GM23338 (cell line): ENCODE measurements around the gene CSPG4. TPM values are rescaled to one million over a fixed set of nuclear protein-coding genes. Genes with fewer than 3 reads are reported as not detected.

Experiments
- ATAC-seq: fragments of 200-7000 bp; cut with Tn5 transposase; 3 replicates; pipeline ENCODE4 v1.9.1; 2020
- DNase-seq: peaks from one replicate; pipeline ENCODE4 v3.0.0-alpha.2; 2015; ENCODE audit warnings: low spot score
- H2AFZ ChIP-seq: fragments of 200-600 bp; sonication (generic); 2 replicates; pipeline ENCODE4 v1.8.0; 2016; ENCODE audit warnings: antibody characterized with exemption, mild to moderate bottlenecking, moderate library complexity
- H3F3A ChIP-seq: fragments of 200-600 bp; sonication (generic); replicated peaks from 2 replicates; pipeline ENCODE4 v1.8.0; 2017; ENCODE audit warnings: antibody characterized with exemption, mixed run types, low read depth
- H3K27ac ChIP-seq: fragments of 200-600 bp; sonication (generic); 2 replicates; pipeline ENCODE4 v1.6.1; 2016; ENCODE audit warnings: low read depth
- H3K27me3 ChIP-seq: fragments of 200-600 bp; sonication (generic); 2 replicates; pipeline ENCODE4 v1.8.0; 2016; ENCODE audit warnings: mild to moderate bottlenecking, mixed run types, moderate library complexity; ENCODE audit not compliant: insufficient read depth
- H3K36me3 ChIP-seq: fragments of 200-600 bp; sonication (generic); 2 replicates; pipeline ENCODE4 v1.8.0; 2016; ENCODE audit warnings: mild to moderate bottlenecking; ENCODE audit not compliant: insufficient read depth
- H3K4me1 ChIP-seq: fragments of 200-600 bp; sonication (generic); 2 replicates; pipeline ENCODE4 v1.8.0; 2016; ENCODE audit warnings: mild to moderate bottlenecking, moderate library complexity; ENCODE audit not compliant: insufficient read depth
- H3K4me2 ChIP-seq: fragments of 200-600 bp; sonication (generic); 2 replicates; pipeline ENCODE4 v1.7.1; 2017; ENCODE audit warnings: mixed run types
- H3K4me3 ChIP-seq: fragments of 200-600 bp; sonication (generic); 2 replicates; pipeline ENCODE4 v1.6.1; 2016; ENCODE audit warnings: mixed run types
- H3K79me2 ChIP-seq: fragments of 200-600 bp; sonication (generic); replicated peaks from 2 replicates; pipeline ENCODE4 v1.8.0; 2017; ENCODE audit warnings: mild to moderate bottlenecking; ENCODE audit not compliant: insufficient read depth
- H3K9me2 ChIP-seq: fragments of 200-600 bp; sonication (generic); 2 replicates; pipeline ENCODE4 v1.8.0; 2017; ENCODE audit not compliant: insufficient read depth
- H4K20me1 ChIP-seq: fragments of 200-600 bp; sonication (generic); replicated peaks from 2 replicates; pipeline ENCODE4 v1.8.0; 2017; ENCODE audit warnings: mild to moderate bottlenecking; ENCODE audit not compliant: insufficient read depth
- H3K27ac Mint-ChIP-seq: 2 replicates; pipeline ENCODE4 v1.8.0; 2020; ENCODE audit warnings: inconsistent platforms, mild to moderate bottlenecking, moderate library complexity, mixed read lengths
- H3K27me3 Mint-ChIP-seq: 3 replicates; pipeline ENCODE4 v1.8.0; 2022; ENCODE audit warnings: low read depth, mild to moderate bottlenecking, moderate library complexity, mixed read lengths, inconsistent platforms; ENCODE audit not compliant: insufficient read depth, poor library complexity
- H3K36me3 Mint-ChIP-seq: 3 replicates; pipeline ENCODE4 v1.8.0; 2021; ENCODE audit warnings: low read depth, mild to moderate bottlenecking, inconsistent platforms, moderate library complexity, mixed read lengths
- H3K4me1 Mint-ChIP-seq: 3 replicates; pipeline ENCODE4 v1.8.0; 2020; ENCODE audit warnings: mild to moderate bottlenecking, inconsistent platforms, mixed read lengths
- H3K4me3 Mint-ChIP-seq: 3 replicates; pipeline ENCODE4 v1.8.0; 2021; ENCODE audit warnings: moderate library complexity, mild to moderate bottlenecking, inconsistent platforms, mixed read lengths
- H3K9me3 Mint-ChIP-seq: 3 replicates; pipeline ENCODE4 v1.8.0; 2020; ENCODE audit warnings: moderate library complexity, mild to moderate bottlenecking, inconsistent platforms, mixed read lengths
- CREB1 ChIP-seq: fragments of 250-450 bp; sonication (Bioruptor Pico); IDR thresholded peaks from 2 replicates; pipeline ENCODE4 v1.5.0; 2020; ENCODE audit warnings: low read depth, mild to moderate bottlenecking, moderate library complexity
- EZH2phosphoT487 ChIP-seq: fragments of 200-600 bp; sonication (generic); IDR thresholded peaks from one replicate; pipeline ENCODE4 v1.8.1; 2018; ENCODE audit warnings: antibody characterized with exemption; ENCODE audit not compliant: unreplicated experiment
- NANOG ChIP-seq: IDR thresholded peaks from 2 replicates; pipeline ENCODE4 v1.6.1; 2016; ENCODE audit warnings: antibody characterized with exemption, borderline replicate concordance
- POLR2AphosphoS5 ChIP-seq: IDR thresholded peaks from 2 replicates; pipeline ENCODE4 v1.6.1; 2016; ENCODE audit warnings: antibody characterized with exemption, low read depth
- STAT1 ChIP-seq: IDR thresholded peaks from one replicate; pipeline ENCODE4 v1.6.1; 2016; ENCODE audit warnings: antibody characterized with exemption; ENCODE audit not compliant: unreplicated experiment
- polyA plus RNA-seq: library from polyadenylated mRNA; unstranded; fragments of >200 nt; fragmentation: Nextera tagmentation; extraction: Ambion mirVana; gene quantifications from 2 replicates; pipeline ENCODE4 v1.2.1, GENCODE V29; 2016
- total RNA-seq: library from RNA; depleted of rRNA; stranded (reverse); fragments of >200 nt; shearing (Covaris generic); gene quantifications from 2 replicates; pipeline ENCODE4 v1.2.3, GENCODE V29; 2014
- TF ChIP-seq, protein P1 (sequence below): IDR thresholded peaks from one replicate; pipeline ENCODE4 v1.6.1; 2018; ENCODE audit warnings: antibody characterized with exemption; ENCODE audit not compliant: unreplicated experiment
- TF ChIP-seq, protein P2 (sequence below): IDR thresholded peaks from 2 replicates; pipeline ENCODE4 v1.6.1; 2016; ENCODE audit warnings: antibody characterized with exemption
- TF ChIP-seq, protein P3 (sequence below): fragments of 250-450 bp; sonication (Bioruptor Pico); IDR thresholded peaks from 2 replicates; pipeline ENCODE4 v1.5.0; 2020; ENCODE audit warnings: mild to moderate bottlenecking, moderate library complexity

Gene CSPG4
- total and polyA plus RNA-seq, 2 experiments from 2014 or later: 0.27 to 4.0 TPM

DNA sequence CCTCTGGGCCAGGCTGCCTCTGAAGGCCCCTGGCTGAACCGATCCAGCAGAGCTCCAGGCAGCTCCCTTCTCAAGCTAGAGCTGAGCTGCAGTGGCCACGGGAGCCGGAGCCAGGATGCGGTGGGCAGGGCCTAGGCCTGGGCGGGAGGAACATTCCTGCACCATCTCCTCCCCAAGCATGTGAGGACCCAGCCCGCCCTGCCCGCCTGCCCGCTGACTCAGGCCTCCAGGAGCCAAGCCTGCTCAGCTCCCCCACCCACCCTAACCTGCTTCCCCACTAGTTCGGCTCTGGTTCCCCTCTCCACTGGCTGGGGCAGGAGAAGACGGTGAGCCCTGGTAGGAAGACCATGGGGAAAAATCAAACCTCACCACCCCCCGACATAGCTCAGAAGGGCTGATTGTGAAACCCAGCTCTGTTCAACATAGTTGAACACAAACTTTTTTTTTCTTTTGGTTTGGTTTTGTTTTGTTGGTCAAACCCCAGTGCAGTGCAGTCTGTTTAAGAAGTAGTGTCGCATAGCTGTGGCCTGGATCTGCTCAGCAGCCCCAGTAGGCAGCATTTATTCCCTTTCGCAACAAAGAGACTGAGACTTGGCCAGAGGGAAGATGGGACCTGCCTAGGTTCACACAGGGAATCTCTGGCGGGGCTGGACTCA is 51.4 kb downstream of the CSPG4 start:
- peak overlapping the region; percentile 59; the same call in 1 of the 2 replicates for H3K27ac Mint-ChIP-seq
- DNase-seq: peak; percentile 59

More for the DNA sequence above, 51.4 kb downstream of the CSPG4 start:
- Histone ChIP-seq H3K9me2 (no peaks in the 10 kb centered on the region), H3K27ac (no peak overlapping the region), H3K27me3 (no peaks in the 10 kb centered on the region), H3K4me1 (no peaks in the 10 kb centered on the region; the same call in 1 of the 2 replicates), H3K36me3 (no peaks in the 10 kb centered on the region), H3F3A (no peaks in the 10 kb centered on the region), H2AFZ (no peak overlapping the region), H4K20me1 (peaks cover 10% of the 10 kb centered on the region), H3K79me2 (peaks cover 4% of the 10 kb centered on the region), H3K4me3 (no peak overlapping the region), H3K4me2 (no peak overlapping the region)
- Mint-ChIP-seq H3K9me3 (no peaks in the 10 kb centered on the region; the same call in 2 of the 3 replicates), H3K4me3 (no peak overlapping the region), H3K36me3 (peaks cover 8% of the 10 kb centered on the region; the same call in 2 of the 3 replicates), H3K27me3 (peaks cover 5% of the 10 kb centered on the region), H3K4me1 (peaks cover 12% of the 10 kb centered on the region)
- peak; percentile 87 for ATAC-seq
- TF ChIP-seq, protein P1, sequence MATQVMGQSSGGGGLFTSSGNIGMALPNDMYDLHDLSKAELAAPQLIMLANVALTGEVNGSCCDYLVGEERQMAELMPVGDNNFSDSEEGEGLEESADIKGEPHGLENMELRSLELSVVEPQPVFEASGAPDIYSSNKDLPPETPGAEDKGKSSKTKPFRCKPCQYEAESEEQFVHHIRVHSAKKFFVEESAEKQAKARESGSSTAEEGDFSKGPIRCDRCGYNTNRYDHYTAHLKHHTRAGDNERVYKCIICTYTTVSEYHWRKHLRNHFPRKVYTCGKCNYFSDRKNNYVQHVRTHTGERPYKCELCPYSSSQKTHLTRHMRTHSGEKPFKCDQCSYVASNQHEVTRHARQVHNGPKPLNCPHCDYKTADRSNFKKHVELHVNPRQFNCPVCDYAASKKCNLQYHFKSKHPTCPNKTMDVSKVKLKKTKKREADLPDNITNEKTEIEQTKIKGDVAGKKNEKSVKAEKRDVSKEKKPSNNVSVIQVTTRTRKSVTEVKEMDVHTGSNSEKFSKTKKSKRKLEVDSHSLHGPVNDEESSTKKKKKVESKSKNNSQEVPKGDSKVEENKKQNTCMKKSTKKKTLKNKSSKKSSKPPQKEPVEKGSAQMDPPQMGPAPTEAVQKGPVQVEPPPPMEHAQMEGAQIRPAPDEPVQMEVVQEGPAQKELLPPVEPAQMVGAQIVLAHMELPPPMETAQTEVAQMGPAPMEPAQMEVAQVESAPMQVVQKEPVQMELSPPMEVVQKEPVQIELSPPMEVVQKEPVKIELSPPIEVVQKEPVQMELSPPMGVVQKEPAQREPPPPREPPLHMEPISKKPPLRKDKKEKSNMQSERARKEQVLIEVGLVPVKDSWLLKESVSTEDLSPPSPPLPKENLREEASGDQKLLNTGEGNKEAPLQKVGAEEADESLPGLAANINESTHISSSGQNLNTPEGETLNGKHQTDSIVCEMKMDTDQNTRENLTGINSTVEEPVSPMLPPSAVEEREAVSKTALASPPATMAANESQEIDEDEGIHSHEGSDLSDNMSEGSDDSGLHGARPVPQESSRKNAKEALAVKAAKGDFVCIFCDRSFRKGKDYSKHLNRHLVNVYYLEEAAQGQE: no peak
- TF ChIP-seq, protein P2, sequence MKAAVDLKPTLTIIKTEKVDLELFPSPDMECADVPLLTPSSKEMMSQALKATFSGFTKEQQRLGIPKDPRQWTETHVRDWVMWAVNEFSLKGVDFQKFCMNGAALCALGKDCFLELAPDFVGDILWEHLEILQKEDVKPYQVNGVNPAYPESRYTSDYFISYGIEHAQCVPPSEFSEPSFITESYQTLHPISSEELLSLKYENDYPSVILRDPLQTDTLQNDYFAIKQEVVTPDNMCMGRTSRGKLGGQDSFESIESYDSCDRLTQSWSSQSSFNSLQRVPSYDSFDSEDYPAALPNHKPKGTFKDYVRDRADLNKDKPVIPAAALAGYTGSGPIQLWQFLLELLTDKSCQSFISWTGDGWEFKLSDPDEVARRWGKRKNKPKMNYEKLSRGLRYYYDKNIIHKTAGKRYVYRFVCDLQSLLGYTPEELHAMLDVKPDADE: no peak
- no peak for TF ChIP-seq EZH2phosphoT487
- TF ChIP-seq STAT1: no peak
- TF ChIP-seq, protein P3, sequence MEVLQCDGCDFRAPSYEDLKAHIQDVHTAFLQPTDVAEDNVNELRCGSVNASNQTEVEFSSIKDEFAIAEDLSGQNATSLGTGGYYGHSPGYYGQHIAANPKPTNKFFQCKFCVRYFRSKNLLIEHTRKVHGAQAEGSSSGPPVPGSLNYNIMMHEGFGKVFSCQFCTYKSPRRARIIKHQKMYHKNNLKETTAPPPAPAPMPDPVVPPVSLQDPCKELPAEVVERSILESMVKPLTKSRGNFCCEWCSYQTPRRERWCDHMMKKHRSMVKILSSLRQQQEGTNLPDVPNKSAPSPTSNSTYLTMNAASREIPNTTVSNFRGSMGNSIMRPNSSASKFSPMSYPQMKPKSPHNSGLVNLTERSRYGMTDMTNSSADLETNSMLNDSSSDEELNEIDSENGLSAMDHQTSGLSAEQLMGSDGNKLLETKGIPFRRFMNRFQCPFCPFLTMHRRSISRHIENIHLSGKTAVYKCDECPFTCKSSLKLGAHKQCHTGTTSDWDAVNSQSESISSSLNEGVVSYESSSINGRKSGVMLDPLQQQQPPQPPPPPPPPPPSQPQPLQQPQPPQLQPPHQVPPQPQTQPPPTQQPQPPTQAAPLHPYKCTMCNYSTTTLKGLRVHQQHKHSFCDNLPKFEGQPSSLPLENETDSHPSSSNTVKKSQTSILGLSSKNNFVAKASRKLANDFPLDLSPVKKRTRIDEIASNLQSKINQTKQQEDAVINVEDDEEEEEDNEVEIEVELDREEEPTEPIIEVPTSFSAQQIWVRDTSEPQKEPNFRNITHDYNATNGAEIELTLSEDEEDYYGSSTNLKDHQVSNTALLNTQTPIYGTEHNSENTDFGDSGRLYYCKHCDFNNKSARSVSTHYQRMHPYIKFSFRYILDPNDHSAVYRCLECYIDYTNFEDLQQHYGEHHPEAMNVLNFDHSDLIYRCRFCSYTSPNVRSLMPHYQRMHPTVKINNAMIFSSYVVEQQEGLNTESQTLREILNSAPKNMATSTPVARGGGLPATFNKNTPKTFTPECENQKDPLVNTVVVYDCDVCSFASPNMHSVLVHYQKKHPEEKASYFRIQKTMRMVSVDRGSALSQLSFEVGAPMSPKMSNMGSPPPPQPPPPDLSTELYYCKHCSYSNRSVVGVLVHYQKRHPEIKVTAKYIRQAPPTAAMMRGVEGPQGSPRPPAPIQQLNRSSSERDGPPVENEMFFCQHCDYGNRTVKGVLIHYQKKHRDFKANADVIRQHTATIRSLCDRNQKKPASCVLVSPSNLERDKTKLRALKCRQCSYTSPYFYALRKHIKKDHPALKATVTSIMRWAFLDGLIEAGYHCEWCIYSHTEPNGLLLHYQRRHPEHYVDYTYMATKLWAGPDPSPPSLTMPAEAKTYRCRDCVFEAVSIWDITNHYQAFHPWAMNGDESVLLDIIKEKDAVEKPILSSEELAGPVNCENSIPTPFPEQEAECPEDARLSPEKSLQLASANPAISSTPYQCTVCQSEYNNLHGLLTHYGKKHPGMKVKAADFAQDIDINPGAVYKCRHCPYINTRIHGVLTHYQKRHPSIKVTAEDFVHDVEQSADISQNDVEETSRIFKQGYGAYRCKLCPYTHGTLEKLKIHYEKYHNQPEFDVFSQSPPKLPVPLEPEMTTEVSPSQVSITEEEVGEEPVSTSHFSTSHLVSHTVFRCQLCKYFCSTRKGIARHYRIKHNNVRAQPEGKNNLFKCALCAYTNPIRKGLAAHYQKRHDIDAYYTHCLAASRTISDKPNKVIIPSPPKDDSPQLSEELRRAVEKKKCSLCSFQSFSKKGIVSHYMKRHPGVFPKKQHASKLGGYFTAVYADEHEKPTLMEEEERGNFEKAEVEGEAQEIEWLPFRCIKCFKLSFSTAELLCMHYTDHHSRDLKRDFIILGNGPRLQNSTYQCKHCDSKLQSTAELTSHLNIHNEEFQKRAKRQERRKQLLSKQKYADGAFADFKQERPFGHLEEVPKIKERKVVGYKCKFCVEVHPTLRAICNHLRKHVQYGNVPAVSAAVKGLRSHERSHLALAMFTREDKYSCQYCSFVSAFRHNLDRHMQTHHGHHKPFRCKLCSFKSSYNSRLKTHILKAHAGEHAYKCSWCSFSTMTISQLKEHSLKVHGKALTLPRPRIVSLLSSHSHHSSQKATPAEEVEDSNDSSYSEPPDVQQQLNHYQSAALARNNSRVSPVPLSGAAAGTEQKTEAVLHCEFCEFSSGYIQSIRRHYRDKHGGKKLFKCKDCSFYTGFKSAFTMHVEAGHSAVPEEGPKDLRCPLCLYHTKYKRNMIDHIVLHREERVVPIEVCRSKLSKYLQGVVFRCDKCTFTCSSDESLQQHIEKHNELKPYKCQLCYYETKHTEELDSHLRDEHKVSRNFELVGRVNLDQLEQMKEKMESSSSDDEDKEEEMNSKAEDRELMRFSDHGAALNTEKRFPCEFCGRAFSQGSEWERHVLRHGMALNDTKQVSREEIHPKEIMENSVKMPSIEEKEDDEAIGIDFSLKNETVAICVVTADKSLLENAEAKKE: no peak
- no peak for TF ChIP-seq POLR2AphosphoS5
- no peak for TF ChIP-seq CREB1
- TF ChIP-seq NANOG: no peak
